Ovary (tissue), 9 donors: ENCODE data around the gene FTO. TPM values are rescaled to one million over a fixed set of nuclear protein-coding genes. Genes with fewer than 3 reads are reported as not detected.

Experiments
- DNase-seq, 5 donors: peaks; one replicate each; pipeline ENCODE4 v3.0.0-alpha.2; 2019 to 2020
- H3K27ac ChIP-seq, 2 donors: fragments of 200-600 bp; one replicate each; pipeline versions ENCODE4 v1.5.1 to v1.8.0; 2019 to 2022
- H3K27me3 ChIP-seq: fragments of 200-600 bp; one replicate; pipeline ENCODE4 v1.8.0; 2022
- H3K36me3 ChIP-seq: fragments of 200-600 bp; sonication (generic); one replicate; pipeline ENCODE4 v1.5.1; 2019
- H3K4me1 ChIP-seq: one replicate; pipeline ENCODE4 v1.8.1; 2013; ENCODE audit warnings: mild to moderate bottlenecking, moderate library complexity; ENCODE audit not compliant: insufficient read depth
- H3K4me3 ChIP-seq: fragments of 200-600 bp; sonication (generic); one replicate; pipeline ENCODE4 v1.5.1; 2017
- H3K9me3 ChIP-seq, 2 donors: fragments of 200-600 bp in 1 of 2; sonication (generic) in 1 of 2; one replicate each; pipeline versions ENCODE4 v1.5.1 to v1.8.1; 2013 to 2019; ENCODE audit warnings: mild to moderate bottlenecking in 1 of 2, moderate library complexity in 1 of 2
- CTCF ChIP-seq, 3 donors: fragments of 450-650 bp in 2 of 3; fragments of 200-600 bp in 1 of 3; IDR thresholded peaks; one replicate each; pipeline versions ENCODE4 v1.5.1 to v1.8.0; 2016 to 2022; ENCODE audit warnings: antibody characterized with exemption in 3 of 3, mild to moderate bottlenecking in 1 of 3
- EP300 ChIP-seq: sonication (generic); formaldehyde crosslinking; IDR thresholded peaks from one replicate; pipeline ENCODE4 v1.6.1; 2017; ENCODE audit warnings: antibody characterized with exemption
- POLR2A ChIP-seq: fragments of 450-650 bp; IDR thresholded peaks from one replicate; pipeline ENCODE4 v1.6.1; 2017; ENCODE audit warnings: antibody characterized with exemption, mild to moderate bottlenecking, moderate library complexity
- whole genome bisulfite sequencing, 3 donors: extraction: QIAGEN DNeasy Blood & Tissue Kit in 1 of 3; methylation state at CpG; one replicate each; pipeline versions ENCODE4 v1.1.5 to v1.1.7; 2013 to 2017; 5-methylcytosine and 5-hydroxymethylcytosine counted together
- intact Hi-C, 4 donors: fragments of 100-400 bp; cut with DNase I; formaldehyde crosslinking; loops; one replicate each; pipeline versions ENCODE4 v1.11.0 to v1.15.1; 2022 to 2023
- polyA plus RNA-seq, 2 donors: library from polyadenylated mRNA; stranded (reverse); fragments of 200-250 nt in 1 of 2; fragments of 350-450 nt in 1 of 2; fragmentation: Illumina TruSeq in 1 of 2; extraction: RNeasy Lipid Tissue Mini Kit (QIAGEN cat#74804) in 1 of 2; gene quantifications; one replicate each; pipeline ENCODE4 v1.2.3, GENCODE V29; 2013 to 2014
- total RNA-seq, 7 donors: library from RNA; depleted of rRNA in 2 of 7; stranded (reverse); fragments of >200 nt in 2 of 7; fragmentation: NEBNext Ultra II Directional in 3 of 7; extraction: Animal tissue kit (Norgen Biotek cat#: 25700) in 3 of 7; gene quantifications; one replicate each; pipeline versions ENCODE4 v1.1.0 to v1.2.4, GENCODE V29; 2016 to 2023
- donor health status: DM: no; HTN: no; CAD: no; lungs with moderate emphysema.
- donor health status: DM: no; HTN: no; CAD: no.
- donor health status: Bipolar disorder and iron deficiency.
- donor health status: DM: yes; HTN: yes; CAD: no.
- donor health status: DM: no; HTN: no; CAD: no.
- donor health status: DM: yes; HTN: yes; CAD: no.

FTO gene
- total and polyA plus RNA-seq, 9 donors, result 43.6 to 128 (median 91.4) TPM

- TF ChIP-seq CTCF (IDR thresholded peaks at IDR 0.05), result no peak
- no peak for TF ChIP-seq EP300
- TF ChIP-seq POLR2A, result no peak
- H3K4me1 ChIP-seq, result peaks cover 1% of the 10 kb centered on the region
- H3K27ac ChIP-seq, result no peak overlapping the region
- DNase-seq, result no peak
- no peaks in the 10 kb centered on the region for H3K27me3 ChIP-seq
- 66 to 74% (median 70%) methylated on average over 3 of the region's 3 CpGs for WGBS, 3 donors
- no peaks in the 10 kb centered on the region for H3K36me3 ChIP-seq
- H3K9me3 ChIP-seq, result peaks cover 0 to 4% of the 10 kb centered on the region in 2 donors
- no peak overlapping the region for H3K4me3 ChIP-seq
- intact Hi-C loops, result no loop called here
Observed at GRCh38 chr16:54055864-54056263, 351.9 kb downstream of the FTO start.

GRCh38 chr16:54056921-54057320 is 353.0 kb downstream of the FTO start:
- H3K27ac ChIP-seq, result no peak overlapping the region
- DNase-seq, result no peak
- 96 to 98% (median 96%) methylated on average over 3 of the region's 3 CpGs for WGBS, 3 donors
- H3K4me3 ChIP-seq, result no peak overlapping the region
- H3K9me3 ChIP-seq, result peaks cover 0 to 4% of the 10 kb centered on the region in 2 donors
- intact Hi-C loops, result no loop called here
- TF ChIP-seq POLR2A (no peak), EP300 (no peak), CTCF (IDR thresholded peaks at IDR 0.05) (no peak)
- no peaks in the 10 kb centered on the region for H3K27me3 ChIP-seq
- H3K4me1 ChIP-seq, result no peaks in the 10 kb centered on the region
- H3K36me3 ChIP-seq, result no peaks in the 10 kb centered on the region

- no peak overlapping the region for H3K27ac ChIP-seq
- WGBS, 3 donors, result 90 to 93% (median 92%) methylated on average over 6 of the region's 6 CpGs
- TF ChIP-seq EP300 (no peak), CTCF (IDR thresholded peaks at IDR 0.05) (no peak), POLR2A (no peak)
- peaks cover 0 to 4% of the 10 kb centered on the region in 2 donors for H3K9me3 ChIP-seq
- peaks cover 1% of the 10 kb centered on the region for H3K4me1 ChIP-seq
- intact Hi-C loops, result no loop called here
- H3K27me3 ChIP-seq, result no peaks in the 10 kb centered on the region
- DNase-seq, result no peak
- H3K4me3 ChIP-seq, result no peak overlapping the region
- no peaks in the 10 kb centered on the region for H3K36me3 ChIP-seq
Observed at GRCh38 chr16:54059319-54059718, 355.4 kb downstream of the FTO start.

GRCh38 chr16:54060599-54061421 is 356.9 kb downstream of the FTO start:
- DNase-seq, result no peak
- Histone ChIP-seq H3K36me3 (no peaks in the 10 kb centered on the region), H3K27ac (no peak overlapping the region), H3K4me3 (no peak overlapping the region), H3K9me3 (peaks cover 0 to 4% of the 10 kb centered on the region in 2 donors), H3K27me3 (no peaks in the 10 kb centered on the region), H3K4me1 (peaks cover 1% of the 10 kb centered on the region)
- intact Hi-C loops, result no loop called here
- 49 to 61% (median 58%) methylated on average over 10 of the region's 10 CpGs for WGBS, 3 donors
- TF ChIP-seq POLR2A (no peak), EP300 (no peak), CTCF (IDR thresholded peaks at IDR 0.05) (no peak)
